ENCODE data around the gene FAM117A. TPM values are rescaled to one million over a fixed set of nuclear protein-coding genes. Genes with fewer than 3 reads are reported as not detected.
A peak's percentile ranks its signal among the peaks of the same experiment; 100 is the strongest.

The FAM117A gene
- total RNA-seq, 1 donor from 2014 or later: 11.9 TPM

DNA sequence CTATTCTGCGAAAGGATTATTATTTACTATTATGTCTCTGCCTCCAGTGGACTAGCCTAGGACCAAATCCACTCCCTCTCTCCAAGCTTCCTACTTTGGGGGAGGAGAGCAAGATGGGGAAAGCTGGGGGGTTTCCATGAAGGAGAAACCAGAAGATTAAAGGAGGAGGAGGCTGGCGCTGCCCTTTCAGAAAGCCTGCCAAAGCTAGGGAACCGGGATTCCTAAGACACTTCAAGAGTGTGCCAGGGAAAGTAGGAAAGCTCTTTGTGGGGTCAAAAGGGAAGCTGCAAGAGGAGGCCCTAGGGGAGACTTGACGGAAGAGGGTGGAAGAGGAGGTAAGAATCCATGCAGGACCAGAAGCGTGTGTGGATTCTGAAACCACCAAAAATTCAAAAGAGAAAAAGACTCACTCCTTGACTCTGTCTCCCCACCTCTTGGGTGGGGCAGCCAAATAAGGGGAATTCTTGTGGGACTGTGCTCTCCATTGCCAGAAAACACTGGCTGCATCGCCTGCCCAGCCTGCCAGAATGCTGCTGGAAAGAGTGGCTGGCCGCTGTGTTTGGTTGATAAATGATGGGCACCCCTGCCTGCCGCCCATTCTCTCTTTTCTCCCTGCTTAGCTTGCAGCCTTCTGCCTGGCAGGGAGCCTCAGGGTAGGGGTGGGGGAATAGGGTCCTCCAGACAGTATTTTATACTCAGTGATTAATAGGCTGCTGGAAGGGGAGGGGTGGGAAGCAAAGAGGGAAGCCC is 12.8 kb upstream of the FAM117A start:
- Mint-ChIP-seq H3K9me3 (ENCODE audit: unreplicated experiment) (peaks cover 2% of the 10 kb centered on the region), H3K4me1 (ENCODE audit: low read depth, unreplicated experiment) (peaks cover 16% of the 10 kb centered on the region), H3K36me3 (ENCODE audit: unreplicated experiment) (no peaks in the 10 kb centered on the region), H3K27me3 (ENCODE audit: unreplicated experiment) (no peaks in the 10 kb centered on the region), H3K27ac (ENCODE audit: unreplicated experiment) (no peak overlapping the region), H3K4me3 (ENCODE audit: unreplicated experiment) (no peak overlapping the region)
- TF ChIP-seq, protein P1, sequence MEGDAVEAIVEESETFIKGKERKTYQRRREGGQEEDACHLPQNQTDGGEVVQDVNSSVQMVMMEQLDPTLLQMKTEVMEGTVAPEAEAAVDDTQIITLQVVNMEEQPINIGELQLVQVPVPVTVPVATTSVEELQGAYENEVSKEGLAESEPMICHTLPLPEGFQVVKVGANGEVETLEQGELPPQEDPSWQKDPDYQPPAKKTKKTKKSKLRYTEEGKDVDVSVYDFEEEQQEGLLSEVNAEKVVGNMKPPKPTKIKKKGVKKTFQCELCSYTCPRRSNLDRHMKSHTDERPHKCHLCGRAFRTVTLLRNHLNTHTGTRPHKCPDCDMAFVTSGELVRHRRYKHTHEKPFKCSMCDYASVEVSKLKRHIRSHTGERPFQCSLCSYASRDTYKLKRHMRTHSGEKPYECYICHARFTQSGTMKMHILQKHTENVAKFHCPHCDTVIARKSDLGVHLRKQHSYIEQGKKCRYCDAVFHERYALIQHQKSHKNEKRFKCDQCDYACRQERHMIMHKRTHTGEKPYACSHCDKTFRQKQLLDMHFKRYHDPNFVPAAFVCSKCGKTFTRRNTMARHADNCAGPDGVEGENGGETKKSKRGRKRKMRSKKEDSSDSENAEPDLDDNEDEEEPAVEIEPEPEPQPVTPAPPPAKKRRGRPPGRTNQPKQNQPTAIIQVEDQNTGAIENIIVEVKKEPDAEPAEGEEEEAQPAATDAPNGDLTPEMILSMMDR (IDR thresholded peaks at IDR 0.05; ENCODE audit: partially characterized antibody, unreplicated experiment): no peak
- no peak for DNase-seq

DNA sequence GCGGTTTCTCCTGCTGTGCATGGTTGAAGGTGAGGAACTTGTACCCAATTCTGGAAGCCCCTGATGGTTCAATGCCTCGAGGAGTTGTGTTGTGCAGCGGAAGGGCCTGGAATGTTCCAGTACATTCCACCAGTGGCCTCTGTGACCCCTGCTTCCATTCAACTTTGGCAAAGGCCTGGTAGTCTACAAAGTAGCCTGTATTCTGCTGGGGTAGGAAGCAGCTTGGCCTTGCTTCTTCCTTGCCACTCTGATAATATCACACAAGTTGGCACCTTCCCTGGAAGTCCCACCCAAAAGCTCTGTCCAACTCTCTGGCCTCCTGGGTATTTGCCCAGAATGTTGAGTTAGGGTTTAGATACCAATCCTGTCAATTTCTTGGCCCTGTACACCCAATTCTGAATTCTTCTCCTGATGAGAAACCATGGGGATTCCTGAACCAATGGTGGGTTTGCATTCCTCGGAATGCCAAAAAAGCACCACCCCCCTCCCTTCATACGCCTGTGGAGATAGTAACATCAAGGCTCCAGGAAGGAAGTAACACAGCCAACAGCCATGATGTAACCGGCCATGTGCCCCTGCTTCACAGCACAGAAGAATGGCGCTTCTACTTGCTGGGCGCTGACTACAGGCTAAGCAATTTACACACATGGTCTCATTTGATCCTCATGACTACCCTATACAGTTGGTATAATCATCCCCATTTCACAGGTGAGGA is 11.8 kb upstream of the FAM117A start:
- peaks cover 2% of the 10 kb centered on the region for H3K9me3 Mint-ChIP-seq (ENCODE audit: unreplicated experiment)
- peaks cover 10% of the 10 kb centered on the region for H3K4me1 Mint-ChIP-seq (ENCODE audit: low read depth, unreplicated experiment)
- TF ChIP-seq, protein P1 (IDR thresholded peaks at IDR 0.05; ENCODE audit: partially characterized antibody, unreplicated experiment): no peak
- no peaks in the 10 kb centered on the region for H3K36me3 Mint-ChIP-seq (ENCODE audit: unreplicated experiment)
- no peak overlapping the region for H3K4me3 Mint-ChIP-seq (ENCODE audit: unreplicated experiment)
- DNase-seq: no peak
- H3K27me3 Mint-ChIP-seq (ENCODE audit: unreplicated experiment): no peaks in the 10 kb centered on the region
- no peak overlapping the region for H3K27ac Mint-ChIP-seq (ENCODE audit: unreplicated experiment)

DNA sequence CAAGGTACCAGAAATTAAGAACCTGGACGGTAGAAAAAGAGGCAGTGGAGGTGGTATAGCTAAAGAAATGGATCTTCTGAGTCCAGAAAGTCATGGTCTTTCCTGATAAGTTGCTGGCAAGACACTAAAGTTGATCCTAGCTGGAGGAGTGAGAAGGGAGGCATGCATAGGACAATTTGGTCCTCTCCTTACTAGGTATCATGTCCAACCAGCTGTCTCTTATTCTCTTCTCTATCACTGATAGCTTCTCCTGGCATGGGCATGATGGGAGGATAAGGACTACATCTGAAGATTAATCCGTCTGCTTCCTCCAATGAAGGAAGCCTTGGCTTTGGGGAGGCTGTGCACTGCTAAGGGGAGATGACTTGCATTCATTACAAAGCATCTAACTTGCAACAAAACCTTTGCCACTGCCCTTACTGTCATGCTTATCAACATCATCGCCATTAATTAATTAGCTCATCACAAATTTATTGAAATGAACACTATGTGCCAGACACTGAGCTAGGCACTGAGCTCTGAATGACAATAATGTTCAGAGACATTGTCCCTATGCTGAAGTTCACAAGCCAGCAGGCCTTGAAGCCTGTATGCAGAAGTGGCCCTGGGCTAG is 3.1 kb upstream of the FAM117A start:
- no peak overlapping the region for H3K27ac Mint-ChIP-seq (ENCODE audit: unreplicated experiment)
- peaks cover 17% of the 10 kb centered on the region for H3K4me1 Mint-ChIP-seq (ENCODE audit: low read depth, unreplicated experiment)
- H3K36me3 Mint-ChIP-seq (ENCODE audit: unreplicated experiment): no peaks in the 10 kb centered on the region
- no peak for DNase-seq
- no peak overlapping the region for H3K4me3 Mint-ChIP-seq (ENCODE audit: unreplicated experiment)
- H3K9me3 Mint-ChIP-seq (ENCODE audit: unreplicated experiment): peaks cover 6% of the 10 kb centered on the region
- peaks cover 3% of the 10 kb centered on the region for H3K27me3 Mint-ChIP-seq (ENCODE audit: unreplicated experiment)
- TF ChIP-seq, protein P1 (IDR thresholded peaks at IDR 0.05; ENCODE audit: partially characterized antibody, unreplicated experiment): no peak

DNA sequence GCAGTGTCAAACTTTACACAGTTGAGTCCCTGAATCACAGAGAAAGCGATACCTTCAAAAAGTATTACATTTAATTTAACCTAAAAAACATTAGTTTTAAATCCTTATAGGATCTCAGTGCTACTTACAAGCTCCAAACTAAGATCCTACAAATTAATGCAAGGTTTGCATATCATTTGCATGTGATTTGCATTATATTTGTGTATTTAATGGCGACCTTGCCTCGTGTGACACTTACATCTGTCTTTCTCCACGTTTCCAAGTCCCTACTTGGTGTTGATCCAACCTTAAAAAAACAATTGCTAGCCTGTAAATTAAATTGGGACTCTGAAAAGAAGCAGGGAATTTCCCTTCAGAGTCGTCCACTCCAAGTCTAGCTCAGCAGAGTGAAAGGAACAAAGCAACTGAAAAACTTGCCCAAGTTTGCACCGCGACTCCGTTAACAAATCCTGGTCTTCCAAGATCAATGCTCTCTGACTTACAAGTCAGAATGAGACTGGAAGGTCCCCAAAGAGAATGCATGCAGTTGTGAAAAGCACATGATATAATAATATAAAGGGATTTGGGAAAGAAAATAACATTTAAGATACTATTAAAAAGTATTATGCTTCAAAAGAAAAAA is 739 bp upstream of the FAM117A start:
- DNase-seq: no peak
- peak overlapping the region; percentile 68 for H3K27ac Mint-ChIP-seq (ENCODE audit: unreplicated experiment)
- H3K36me3 Mint-ChIP-seq (ENCODE audit: unreplicated experiment): no peaks in the 10 kb centered on the region
- peaks cover 17% of the 10 kb centered on the region for H3K4me1 Mint-ChIP-seq (ENCODE audit: low read depth, unreplicated experiment)
- peak overlapping the region; percentile 82 for H3K4me3 Mint-ChIP-seq (ENCODE audit: unreplicated experiment)
- peaks cover 4% of the 10 kb centered on the region for H3K9me3 Mint-ChIP-seq (ENCODE audit: unreplicated experiment)
- TF ChIP-seq, protein P1 (IDR thresholded peaks at IDR 0.05; ENCODE audit: partially characterized antibody, unreplicated experiment): no peak
- H3K27me3 Mint-ChIP-seq (ENCODE audit: unreplicated experiment): peaks cover 6% of the 10 kb centered on the region

All from glutamatergic neuron (in vitro differentiated cells).